Tibial nerve (tissue), 4 donors: ENCODE results near the gene COMTD1. TPM values are rescaled to one million over a fixed set of nuclear protein-coding genes. Genes with fewer than 3 reads are reported as not detected.

Source experiments
- DNase-seq, 2 donors: peaks; one replicate each; pipeline ENCODE4 v3.0.0-alpha.2; 2019; ENCODE audit warnings: low spot score in 2 of 2
- H3K27ac ChIP-seq, 4 donors: fragments of 200-600 bp; sonication (generic) in 3 of 4; one replicate each; pipeline ENCODE4 v1.5.1; 2017 to 2019; ENCODE audit warnings: mild to moderate bottlenecking in 1 of 4
- H3K27me3 ChIP-seq, 2 donors: fragments of 200-600 bp; sonication (generic) in 1 of 2; one replicate each; pipeline versions ENCODE4 v1.5.1 to v1.6.0; 2017 to 2019
- H3K36me3 ChIP-seq, 3 donors: fragments of 200-600 bp; sonication (generic); one replicate each; pipeline ENCODE4 v1.5.1; 2018 to 2019
- H3K4me1 ChIP-seq, 4 donors: fragments of 200-600 bp; sonication (generic) in 3 of 4; one replicate each; pipeline ENCODE4 v1.5.1; 2017 to 2019
- H3K4me3 ChIP-seq, 4 donors: fragments of 200-600 bp; sonication (generic) in 3 of 4; one replicate each; pipeline ENCODE4 v1.5.1; 2017 to 2019; ENCODE audit warnings: mild to moderate bottlenecking in 1 of 4, moderate library complexity in 1 of 4
- H3K9me3 ChIP-seq, 4 donors: fragments of 200-600 bp; sonication (generic) in 3 of 4; one replicate each; pipeline ENCODE4 v1.5.1; 2017 to 2019
- EP300 ChIP-seq, 2 donors: sonication (generic); formaldehyde crosslinking; IDR thresholded peaks; one replicate each; pipeline ENCODE4 v1.6.1; 2017; ENCODE audit warnings: antibody characterized with exemption in 2 of 2, mild to moderate bottlenecking in 1 of 2
- POLR2A ChIP-seq, 2 donors: fragments of 450-650 bp; IDR thresholded peaks; one replicate each; pipeline ENCODE4 v1.6.1; 2017; ENCODE audit warnings: antibody characterized with exemption in 2 of 2, mild to moderate bottlenecking in 2 of 2, moderate library complexity in 2 of 2
- WGBS, 2 donors: methylation state at CpG; one replicate each; pipeline ENCODE4 v1.1.5; 2018; 5-methylcytosine and 5-hydroxymethylcytosine counted together
- total RNA-seq, 4 donors: library from RNA; depleted of rRNA; stranded (reverse); fragments of >200 nt; gene quantifications; one replicate each; pipeline ENCODE4 v1.1.0, GENCODE V29; 2016
- TF ChIP-seq, protein P1 (sequence below), 5 experiments: fragments of 200-600 bp in 3 of 5; fragments of 450-650 bp in 2 of 5; sonication (generic) in 3 of 5; IDR thresholded peaks; one replicate each; pipeline ENCODE4 v1.5.1; 2016 to 2019; ENCODE audit warnings: antibody characterized with exemption in 5 of 5, mild to moderate bottlenecking in 3 of 5, moderate library complexity in 2 of 5

Gene COMTD1
- total RNA-seq, 4 donors from 2014 or later: 18.1 to 47.4 (median 31.6) TPM

DNA sequence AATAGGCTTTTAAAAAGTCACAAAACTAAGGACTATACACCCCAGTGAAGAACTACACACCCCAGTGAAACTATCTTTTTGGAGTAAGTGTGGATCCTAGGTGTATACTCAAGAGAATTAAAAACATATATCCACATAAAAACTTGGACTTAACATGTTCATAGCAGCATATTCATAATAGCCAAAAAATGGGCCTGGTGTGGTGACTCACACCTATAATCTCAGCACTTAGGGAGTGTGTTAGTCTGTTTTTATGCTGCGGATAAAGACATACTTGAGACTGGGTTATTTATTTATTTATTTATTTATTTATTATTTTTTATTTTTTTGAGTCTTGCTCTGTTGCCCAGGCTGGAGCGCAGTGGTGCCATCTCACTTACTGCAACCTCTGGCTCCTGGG, 19.0 kb upstream of the COMTD1 start:
- Histone ChIP-seq H3K9me3 (peaks cover 0 to 39% (median 5%) of the 10 kb centered on the region in 4 donors), H3K4me3 (no peak overlapping the region), H3K27me3 (no peaks in the 10 kb centered on the region), H3K27ac (no peak overlapping the region), H3K36me3 (no peaks in the 10 kb centered on the region), H3K4me1 (no peaks in the 10 kb centered on the region)
- DNase-seq: no peak
- TF ChIP-seq POLR2A (IDR thresholded peaks at IDR 0.05): no peak
- TF ChIP-seq EP300 (IDR thresholded peaks at IDR 0.05): no peak
- TF ChIP-seq, protein P1, sequence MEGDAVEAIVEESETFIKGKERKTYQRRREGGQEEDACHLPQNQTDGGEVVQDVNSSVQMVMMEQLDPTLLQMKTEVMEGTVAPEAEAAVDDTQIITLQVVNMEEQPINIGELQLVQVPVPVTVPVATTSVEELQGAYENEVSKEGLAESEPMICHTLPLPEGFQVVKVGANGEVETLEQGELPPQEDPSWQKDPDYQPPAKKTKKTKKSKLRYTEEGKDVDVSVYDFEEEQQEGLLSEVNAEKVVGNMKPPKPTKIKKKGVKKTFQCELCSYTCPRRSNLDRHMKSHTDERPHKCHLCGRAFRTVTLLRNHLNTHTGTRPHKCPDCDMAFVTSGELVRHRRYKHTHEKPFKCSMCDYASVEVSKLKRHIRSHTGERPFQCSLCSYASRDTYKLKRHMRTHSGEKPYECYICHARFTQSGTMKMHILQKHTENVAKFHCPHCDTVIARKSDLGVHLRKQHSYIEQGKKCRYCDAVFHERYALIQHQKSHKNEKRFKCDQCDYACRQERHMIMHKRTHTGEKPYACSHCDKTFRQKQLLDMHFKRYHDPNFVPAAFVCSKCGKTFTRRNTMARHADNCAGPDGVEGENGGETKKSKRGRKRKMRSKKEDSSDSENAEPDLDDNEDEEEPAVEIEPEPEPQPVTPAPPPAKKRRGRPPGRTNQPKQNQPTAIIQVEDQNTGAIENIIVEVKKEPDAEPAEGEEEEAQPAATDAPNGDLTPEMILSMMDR (IDR thresholded peaks at IDR 0.05): no peak
- WGBS, 2 donors: 98 to 99% methylated on average over 2 of the region's 2 CpGs

GRCh38 chr10:75253281-75254220, 17.8 kb upstream of the COMTD1 start:
- H3K4me3 ChIP-seq: no peak overlapping the region
- H3K36me3 ChIP-seq: no peaks in the 10 kb centered on the region
- no peak for TF ChIP-seq POLR2A (IDR thresholded peaks at IDR 0.05)
- peaks cover 0 to 39% (median 5%) of the 10 kb centered on the region in 4 donors for H3K9me3 ChIP-seq
- H3K27me3 ChIP-seq: no peaks in the 10 kb centered on the region
- no peaks in the 10 kb centered on the region for H3K4me1 ChIP-seq
- no peak overlapping the region for H3K27ac ChIP-seq
- DNase-seq: no peak
- WGBS, 2 donors: 95 to 100% methylated on average over 1 of the region's 1 CpG

DNA sequence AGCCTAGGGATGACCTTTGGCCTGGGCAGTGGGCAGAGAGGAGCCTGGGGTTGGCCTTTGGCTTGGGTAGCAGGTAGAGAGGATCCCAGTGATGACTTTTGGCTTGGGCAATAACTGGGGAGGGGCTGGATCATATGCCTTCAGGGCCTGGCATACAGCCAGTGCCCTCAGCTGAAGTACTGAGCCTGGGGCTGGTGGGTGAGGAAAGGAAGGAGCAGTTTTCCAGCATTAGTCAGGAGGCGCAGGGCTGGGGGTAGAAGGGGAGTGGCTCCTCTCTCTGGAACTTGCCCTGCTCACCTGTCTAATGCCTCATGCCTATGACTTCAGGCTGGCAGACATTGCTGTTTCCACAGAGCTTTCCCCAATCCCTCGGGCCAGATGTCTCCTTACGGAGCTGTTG, 15.2 kb upstream of the COMTD1 start:
- whole genome bisulfite sequencing, 2 donors: 83 to 85% methylated on average over 3 of the region's 3 CpGs
- Histone ChIP-seq H3K4me1 (no peaks in the 10 kb centered on the region), H3K4me3 (no peak overlapping the region), H3K27me3 (no peaks in the 10 kb centered on the region), H3K9me3 (peaks cover 0 to 37% (median 5%) of the 10 kb centered on the region in 4 donors), H3K27ac (no peak overlapping the region), H3K36me3 (no peaks in the 10 kb centered on the region)
- no peak for TF ChIP-seq POLR2A (IDR thresholded peaks at IDR 0.05)
- no peak for TF ChIP-seq EP300 (IDR thresholded peaks at IDR 0.05)
- DNase-seq: no peak

- Histone ChIP-seq H3K27me3 (no peaks in the 10 kb centered on the region), H3K4me3 (no peak overlapping the region), H3K9me3 (peaks cover 0 to 9% (median 0%) of the 10 kb centered on the region in 4 donors), H3K36me3 (no peaks in the 10 kb centered on the region), H3K27ac (no peak overlapping the region), H3K4me1 (no peaks in the 10 kb centered on the region)
- TF ChIP-seq EP300 (IDR thresholded peaks at IDR 0.05): no peak
- TF ChIP-seq, protein P1 (IDR thresholded peaks at IDR 0.05): no peak
- no peak for TF ChIP-seq POLR2A (IDR thresholded peaks at IDR 0.05)
- 91 to 93% methylated on average over 5 of the region's 5 CpGs for WGBS, 2 donors
- DNase-seq: no peak
Observed at GRCh38 chr10:75247797-75248196, 12.0 kb upstream of the COMTD1 start.

GRCh38 chr10:75246506-75246905, 10.7 kb upstream of the COMTD1 start:
- Histone ChIP-seq H3K27ac (no peak overlapping the region), H3K27me3 (no peaks in the 10 kb centered on the region), H3K4me3 (no peak overlapping the region), H3K4me1 (no peaks in the 10 kb centered on the region), H3K36me3 (no peaks in the 10 kb centered on the region), H3K9me3 (no peaks in the 10 kb centered on the region)
- DNase-seq: no peak
- no peak for TF ChIP-seq EP300 (IDR thresholded peaks at IDR 0.05)
- TF ChIP-seq, protein P1 (IDR thresholded peaks at IDR 0.05): no peak
- no peak for TF ChIP-seq POLR2A (IDR thresholded peaks at IDR 0.05)
- 75 to 84% methylated on average over 6 of the region's 6 CpGs for WGBS, 2 donors
